DOHH2 (cell line): ENCODE data around the gene ACAD11.

Experiments used
- CTCF ChIP-seq: fragments of 200-600 bp; sonication (generic); IDR thresholded peaks from one replicate; pipeline ENCODE4 v1.5.1; 2014; ENCODE audit warnings: antibody characterized with exemption, mild to moderate bottlenecking, low read depth, low read length; ENCODE audit not compliant: poor library complexity, severe bottlenecking
- EZH2phosphoT487 ChIP-seq: fragments of 200-600 bp; sonication (generic); IDR thresholded peaks from 2 replicates; pipeline ENCODE4 v1.6.1; 2017; ENCODE audit warnings: borderline replicate concordance, mild to moderate bottlenecking, antibody characterized with exemption, low read length, moderate library complexity, mixed read lengths

GRCh38 chr3:132550579-132551305 is 108.9 kb downstream of the ACAD11 start:
- TF ChIP-seq CTCF (no peak), EZH2phosphoT487 (no peak)
